Adrenal gland (tissue), 5 donors: ENCODE measurements around the gene ARRB2.

Experiments
- CTCF ChIP-seq, 6 experiments: fragments of 450-650 bp in 4 of 6; fragments of 200-600 bp in 2 of 6; sonication (generic) in 1 of 6; IDR thresholded peaks; 1 replicate in 5 of 6; 2 replicates in 1 of 6; pipeline versions ENCODE4 v1.5.1 to v1.8.0; 2016 to 2021; ENCODE audit warnings: antibody characterized with exemption in 6 of 6, mild to moderate bottlenecking in 2 of 6, moderate library complexity in 1 of 6
- POLR2A ChIP-seq, 2 donors: fragments of 450-650 bp; IDR thresholded peaks; one replicate each; pipeline ENCODE4 v1.6.1; 2017; ENCODE audit warnings: antibody characterized with exemption in 2 of 2, mild to moderate bottlenecking in 2 of 2, moderate library complexity in 1 of 2
- donor health status: DM: no; HTN: no; CAD: no.

GRCh38 chr17:4769628-4770027 is 59.2 kb downstream of the ARRB2 start:
- no peak for TF ChIP-seq CTCF (IDR thresholded peaks at IDR 0.05)
- TF ChIP-seq POLR2A (IDR thresholded peaks at IDR 0.05): no peak
